Measurements from ENCODE around the gene F5.

DNA sequence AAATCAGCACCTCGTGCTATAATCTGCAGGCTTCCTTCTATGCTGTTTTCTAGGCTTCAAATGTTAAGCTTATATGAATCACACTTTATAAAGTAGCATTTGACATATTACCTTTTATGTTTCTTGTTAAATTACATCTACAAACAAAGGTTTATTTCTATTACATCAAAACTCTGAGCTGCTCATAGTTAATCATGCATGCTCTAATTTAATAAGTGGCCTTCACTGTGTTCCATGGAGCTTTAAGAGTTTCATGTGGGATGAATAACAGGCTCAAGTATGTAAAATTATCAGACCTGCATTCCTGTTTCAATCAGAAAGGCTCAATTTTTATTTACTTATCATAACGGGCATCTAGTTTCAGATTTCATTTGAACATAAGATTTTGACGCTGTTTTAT, 113.5 kb downstream of the F5 start:
- TF ChIP-seq EZH2 (IDR thresholded peaks at IDR 0.05; ENCODE audit: borderline replicate concordance, low read depth, low read length, severe bottlenecking) (no peak), CTCF (IDR thresholded peaks at IDR 0.05; ENCODE audit: borderline replicate concordance, extremely low read depth, low read length, poor library complexity, severe bottlenecking) (no peak)
